Common myeloid progenitor, CD34-positive (primary cell): Measurements from ENCODE around the gene RARG.

Experiments
- CTCF ChIA-PET: fragments of 350-600 bp; sonication (Branson Sonifier 250); formaldehyde crosslinking; loops from one replicate; lab custom pipeline; 2021; ENCODE audit warnings: antibody characterized with exemption; lab: Charles Lee
- POLR2A ChIA-PET: fragments of 350-600 bp; sonication (Branson Sonifier 250); formaldehyde crosslinking; loops from one replicate; lab custom pipeline; 2021; ENCODE audit warnings: antibody characterized with exemption; lab: Charles Lee
- DNase-seq, 3 donors: peaks; one replicate each; pipeline versions ENCODE4 v3.0.0 to v3.0.0-alpha.2; 2013
- H3K27ac ChIP-seq, 2 experiments: 1 replicate in 1 of 2; 2 replicates in 1 of 2; pipeline ENCODE4 v1.7.0; 2013; ENCODE audit warnings: inconsistent platforms in 2 of 2, low read length in 2 of 2, mild to moderate bottlenecking in 2 of 2, low read depth in 1 of 2, moderate library complexity in 1 of 2; ENCODE audit not compliant: severe bottlenecking in 2 of 2, insufficient read depth in 1 of 2, poor library complexity in 1 of 2
- H3K27me3 ChIP-seq, 5 experiments: replicated peaks in 2 of 5; 1 replicate in 3 of 5; 2 replicates in 2 of 5; pipeline versions ENCODE4 v1.6.1 to v1.7.0; 2013; ENCODE audit warnings: low read length in 4 of 5, mild to moderate bottlenecking in 2 of 5, moderate library complexity in 2 of 5, inconsistent platforms in 1 of 5; ENCODE audit not compliant: insufficient read depth in 5 of 5, control insufficient read depth in 4 of 5
- H3K36me3 ChIP-seq, 4 experiments: 1 replicate in 2 of 4; 2 replicates in 2 of 4; pipeline versions ENCODE4 v1.6.1 to v1.7.0; 2013; ENCODE audit warnings: low read length in 3 of 4, control low read depth in 1 of 4, mild to moderate bottlenecking in 1 of 4; ENCODE audit not compliant: control insufficient read depth in 4 of 4, insufficient read depth in 4 of 4
- H3K4me1 ChIP-seq, 4 experiments: 1 replicate in 3 of 4; 2 replicates in 1 of 4; pipeline versions ENCODE4 v1.6.1 to v1.7.1; 2013; ENCODE audit warnings: low read length in 3 of 4, mild to moderate bottlenecking in 3 of 4, control low read depth in 1 of 4, inconsistent platforms in 1 of 4, moderate library complexity in 1 of 4; ENCODE audit not compliant: control insufficient read depth in 4 of 4, insufficient read depth in 4 of 4; ENCODE audit errors: control extremely low read depth in 1 of 4
- H3K4me3 ChIP-seq, 7 experiments: 1 replicate in 4 of 7; 2 replicates in 3 of 7; pipeline versions ENCODE4 v1.5.1 to v1.7.0; 2013; ENCODE audit warnings: mild to moderate bottlenecking in 7 of 7, low read length in 6 of 7, moderate library complexity in 6 of 7, inconsistent platforms in 2 of 7, low read depth in 2 of 7, control low read depth in 1 of 7; ENCODE audit not compliant: insufficient read depth in 4 of 7, control insufficient read depth in 1 of 7; ENCODE audit errors: extremely low read depth in 1 of 7
- H3K9me3 ChIP-seq, 5 experiments: 1 replicate in 4 of 5; 2 replicates in 1 of 5; pipeline versions ENCODE4 v1.6.1 to v1.7.1; 2013; ENCODE audit warnings: low read length in 4 of 5, mild to moderate bottlenecking in 2 of 5, inconsistent platforms in 1 of 5, low read depth in 1 of 5, moderate library complexity in 1 of 5; ENCODE audit not compliant: control insufficient read depth in 4 of 5, insufficient read depth in 2 of 5; ENCODE audit errors: control extremely low read depth in 1 of 5
- WGBS: methylation state at CpG from one replicate; pipeline ENCODE4 v1.1.5; 2013; ENCODE audit not compliant: insufficient coverage; 5-methylcytosine and 5-hydroxymethylcytosine counted together

RARG gene

GRCh38 chr12:53224897-53225634 lies 6.9 kb downstream of the RARG start:
- no peaks in the 10 kb centered on the region for H3K36me3 ChIP-seq
- no peak for DNase-seq
- no peak overlapping the region for H3K4me3 ChIP-seq
- WGBS: 95% methylated on average over 10 of the region's 10 CpGs
- CTCF ChIA-PET: interaction anchor here (0.9 to 21.7 kb wide), 3 partner anchors 9 to 34 kb away, joined by 3 to 212 read pairs (median 5); no protein-coding TSS in a partner anchor
- H3K9me3 ChIP-seq: no peaks in the 10 kb centered on the region
- POLR2A ChIA-PET: no interaction called here
- peaks cover 9 to 45% (median 39%) of the 10 kb centered on the region in 4 experiments for H3K4me1 ChIP-seq
- H3K27ac ChIP-seq: no peak overlapping the region
- H3K27me3 ChIP-seq: no peaks in the 10 kb centered on the region

DNA sequence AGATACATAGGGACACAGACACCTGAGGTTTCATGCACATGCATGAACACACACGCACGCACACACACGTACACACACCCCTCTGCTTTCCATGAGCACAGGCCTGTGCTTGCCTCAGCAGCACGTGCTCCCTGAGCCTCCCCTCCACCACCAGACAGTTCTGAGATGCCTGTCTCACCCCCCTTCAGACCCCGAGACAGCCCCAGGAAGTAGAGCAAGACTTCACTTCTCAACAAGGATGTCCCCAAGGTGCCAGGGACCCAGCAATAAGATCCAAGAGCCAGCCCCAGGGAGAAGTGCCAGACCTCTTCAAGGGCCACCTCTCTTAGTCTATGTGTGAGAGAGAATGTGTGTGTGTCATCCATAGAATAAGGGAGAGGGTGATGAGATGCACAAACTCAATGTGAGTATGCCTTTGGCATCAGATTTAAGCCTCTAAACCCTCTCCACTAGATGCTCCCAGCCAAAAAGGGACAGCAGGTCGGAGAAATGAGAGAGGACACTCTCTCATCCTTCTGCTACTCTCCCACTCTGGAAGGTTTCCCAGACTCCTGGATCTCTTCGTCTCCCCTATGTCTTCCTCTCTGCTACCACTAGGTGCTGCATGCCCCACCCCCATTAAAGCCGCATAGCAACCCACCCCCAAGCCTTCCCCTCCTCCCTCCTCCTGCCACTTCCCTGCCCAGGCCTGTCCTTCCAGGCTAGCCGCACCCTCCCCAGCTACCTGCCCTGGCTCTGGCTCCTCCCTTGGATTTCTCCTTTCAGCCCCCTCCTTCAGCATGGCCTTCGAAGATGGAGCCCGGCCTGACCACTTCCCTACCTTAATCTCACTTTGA lies 7.7 kb downstream of the RARG start:
- Histone ChIP-seq H3K4me1 (peaks cover 9 to 52% (median 46%) of the 10 kb centered on the region in 4 experiments), H3K4me3 (peak overlapping the region in 1 of 7 experiments; percentile 15), H3K27ac (no peak overlapping the region), H3K36me3 (no peaks in the 10 kb centered on the region), H3K27me3 (no peaks in the 10 kb centered on the region), H3K9me3 (no peaks in the 10 kb centered on the region)
- ChIA-PET POLR2A (no interaction called here), CTCF (interaction anchor here (0.7 to 21.7 kb wide), 6 partner anchors 9 to 41 kb away, joined by 3 to 299 read pairs (median 6); partner anchors contain the start of gene ESPL1)
- WGBS: 67% methylated on average over 11 of the region's 11 CpGs
- DNase-seq: no peak

DNA sequence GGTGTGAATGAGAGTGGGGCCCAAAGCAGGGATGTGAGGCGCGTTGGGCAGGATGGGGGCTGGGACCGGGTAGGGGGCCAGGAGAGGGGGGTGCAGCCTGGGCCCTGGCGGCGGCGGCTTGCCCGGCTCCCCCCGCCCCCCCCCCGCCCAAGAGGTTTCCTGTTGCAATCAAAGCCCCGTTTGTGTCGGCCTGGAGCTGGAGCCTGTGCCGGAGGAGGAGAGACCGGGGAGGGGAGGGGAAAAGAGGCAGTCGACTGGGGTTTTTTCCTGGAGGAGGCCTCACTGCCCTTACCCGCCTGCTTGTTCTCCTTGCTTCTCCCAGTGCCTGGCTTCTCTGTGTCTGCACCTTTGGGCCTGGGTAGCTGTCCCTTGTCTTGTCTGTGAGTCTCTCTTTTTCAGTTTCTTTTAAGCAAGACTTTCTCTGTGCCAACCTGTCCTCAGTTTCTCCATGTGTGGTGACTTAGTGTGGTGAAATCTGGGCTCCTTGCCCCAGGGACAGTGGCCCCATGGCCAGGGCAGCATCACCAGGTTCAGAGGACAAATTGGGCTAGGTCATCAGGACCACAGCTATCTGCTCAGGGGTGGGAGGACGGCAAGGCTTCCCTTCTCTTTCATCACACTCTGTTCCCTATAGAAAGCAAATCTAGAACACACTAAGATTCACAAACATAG lies 8.5 kb downstream of the RARG start:
- ChIA-PET POLR2A (no interaction called here), CTCF (interaction anchor here (0.7 to 18.0 kb wide), 4 partner anchors 10 to 42 kb away, joined by 3 to 299 read pairs (median 5); partner anchors contain the start of gene ESPL1)
- 13% methylated on average over 7 of the region's 16 CpGs for WGBS
- no peaks in the 10 kb centered on the region for H3K36me3 ChIP-seq
- H3K27me3 ChIP-seq: no peaks in the 10 kb centered on the region
- peak overlapping the region in 3 of 7 experiments; percentile 15 to 47 (median 43) for H3K4me3 ChIP-seq
- H3K27ac ChIP-seq: no peak overlapping the region
- no peak for DNase-seq
- no peaks in the 10 kb centered on the region for H3K9me3 ChIP-seq
- H3K4me1 ChIP-seq: peaks cover 9 to 60% (median 52%) of the 10 kb centered on the region in 4 experiments

DNA sequence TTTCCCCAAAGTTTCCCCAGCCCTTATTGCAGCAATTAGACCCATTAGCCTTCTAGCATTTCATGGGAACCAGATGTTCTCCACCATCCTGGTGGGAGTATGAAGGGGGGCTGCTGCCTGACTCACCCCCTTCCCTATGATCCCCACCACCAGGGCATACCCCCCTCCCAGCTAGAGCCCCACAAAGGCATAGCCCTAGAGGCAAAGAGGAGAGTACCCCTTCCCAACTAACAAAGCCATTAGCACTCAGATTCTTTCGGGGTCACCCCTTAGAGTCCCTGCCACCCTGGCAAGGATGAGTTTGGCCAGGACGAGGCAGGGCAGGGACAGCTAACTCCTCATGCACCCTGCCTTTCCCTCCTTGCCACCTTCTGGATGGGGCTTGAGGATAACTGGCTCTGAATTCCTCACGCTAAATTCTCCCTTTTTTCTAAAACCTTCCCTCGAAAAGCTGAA lies 9.2 kb downstream of the RARG start:
- peaks cover 9 to 67% (median 57%) of the 10 kb centered on the region in 4 experiments for H3K4me1 ChIP-seq
- H3K27me3 ChIP-seq: no peaks in the 10 kb centered on the region
- H3K9me3 ChIP-seq: no peaks in the 10 kb centered on the region
- no peak for DNase-seq
- no peak overlapping the region for H3K27ac ChIP-seq
- ChIA-PET POLR2A (no interaction called here), CTCF (interaction anchor here (1.0 to 18.0 kb wide), 3 partner anchors 9 to 43 kb away, joined by 3 to 299 read pairs (median 7); partner anchors contain the start of gene ESPL1)
- H3K36me3 ChIP-seq: no peaks in the 10 kb centered on the region
- WGBS: 45% methylated on average over 3 of the region's 4 CpGs
- H3K4me3 ChIP-seq: no peak overlapping the region

DNA sequence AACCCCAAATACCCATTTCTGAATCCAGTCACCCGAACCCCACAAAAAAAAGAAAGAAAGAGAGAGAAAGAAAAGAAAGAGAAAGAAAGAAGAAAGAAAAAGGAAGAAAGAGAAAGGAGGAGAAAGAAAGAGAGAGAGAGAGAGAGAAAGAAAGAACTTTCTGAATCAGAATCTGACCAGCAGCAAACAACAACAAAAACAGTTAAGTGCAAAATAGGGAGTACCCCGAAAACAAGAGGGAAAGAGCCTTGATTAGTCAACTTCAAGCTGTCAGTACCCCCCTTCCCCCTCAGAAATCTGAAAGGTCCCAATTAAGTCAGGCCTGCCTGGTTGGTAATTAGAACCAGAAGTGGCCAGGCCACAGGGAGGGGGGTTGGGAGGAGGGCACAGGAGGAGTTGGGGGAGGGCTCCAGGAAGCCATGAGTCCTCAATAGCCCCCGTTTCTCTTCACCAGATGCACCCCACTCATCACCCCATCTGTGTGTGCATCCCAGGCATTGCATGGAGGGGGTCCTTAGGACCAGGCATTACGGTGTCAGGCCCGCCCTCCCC lies 9.8 kb downstream of the RARG start:
- Histone ChIP-seq H3K4me1 (peaks cover 9 to 72% (median 63%) of the 10 kb centered on the region in 4 experiments), H3K36me3 (no peaks in the 10 kb centered on the region), H3K4me3 (peak overlapping the region in 5 of 7 experiments; percentile 42 to 90 (median 70)), H3K27me3 (no peaks in the 10 kb centered on the region), H3K27ac (no peak overlapping the region), H3K9me3 (no peaks in the 10 kb centered on the region)
- ChIA-PET CTCF (interaction anchor here (1.8 to 18.0 kb wide), 2 partner anchors 8 to 43 kb away, joined by 7 to 299 read pairs; partner anchors contain the start of gene ESPL1), POLR2A (no interaction called here)
- peak in 2 of 3 donors; percentile 32 to 45 for DNase-seq
- no CpG with 5 or more reads among the region's 5 CpGs for WGBS
